Psoas muscle (tissue), 8 donors: ENCODE results near the gene ACSBG1. TPM values are rescaled to one million over a fixed set of nuclear protein-coding genes. Genes with fewer than 3 reads are reported as not detected.

Source experiments
- ATAC-seq, 4 donors: fragments of 200-7000 bp; cut with Tn5 transposase; one replicate each; pipeline ENCODE4 v1.9.1; 2020; ENCODE audit warnings: moderate library complexity in 3 of 4, mild to moderate bottlenecking in 2 of 4
- DNase-seq, 2 donors: peaks; one replicate each; pipeline ENCODE4 v3.0.0-alpha.2; 2020
- H3K27ac ChIP-seq: fragments of 200-600 bp; one replicate; pipeline ENCODE4 v1.8.0; 2022
- H3K27me3 ChIP-seq, 3 donors: fragments of 200-600 bp in 1 of 3; one replicate each; pipeline versions ENCODE4 v1.6.1 to v1.8.0; 2013 to 2022; ENCODE audit warnings: low read length in 2 of 3, mild to moderate bottlenecking in 2 of 3, moderate library complexity in 1 of 3; ENCODE audit not compliant: insufficient read depth in 3 of 3
- H3K36me3 ChIP-seq, 2 donors: fragments of 200-600 bp in 1 of 2; one replicate each; pipeline versions ENCODE4 v1.6.1 to v1.8.0; 2013 to 2022; ENCODE audit warnings: low read depth in 1 of 2, mild to moderate bottlenecking in 1 of 2, moderate library complexity in 1 of 2; ENCODE audit not compliant: insufficient read depth in 1 of 2
- H3K4me1 ChIP-seq: fragments of 200-600 bp; one replicate; pipeline ENCODE4 v1.8.0; 2022
- H3K4me3 ChIP-seq: fragments of 200-600 bp; one replicate; pipeline ENCODE4 v1.8.0; 2022; ENCODE audit warnings: mild to moderate bottlenecking
- H3K9me3 ChIP-seq: fragments of 200-600 bp; one replicate; pipeline ENCODE4 v1.8.0; 2022
- WGBS, 3 donors: extraction: QIAGEN DNeasy Blood & Tissue Kit; methylation state at CpG; one replicate each; pipeline versions ENCODE4 v1.1.6 to v1.1.7; 2013; 5-methylcytosine and 5-hydroxymethylcytosine counted together
- intact Hi-C, 2 donors: fragments of 100-400 bp; cut with DNase I; formaldehyde crosslinking; loops; one replicate each; pipeline versions ENCODE4 v1.11.0 to v1.14.2; 2022
- polyA plus RNA-seq, 3 donors: library from polyadenylated mRNA; stranded (reverse); fragments of 200-250 nt; gene quantifications; one replicate each; pipeline ENCODE4 v1.2.3, GENCODE V29; 2013
- total RNA-seq, 4 donors: library from RNA; stranded (reverse); fragmentation: NEBNext Ultra II Directional in 2 of 4; extraction: Animal tissue kit (Norgen Biotek cat#: 25700) in 2 of 4; gene quantifications; one replicate each; pipeline versions ENCODE4 v1.2.1 to v1.2.4, GENCODE V29; 2021 to 2023
- TF ChIP-seq, protein P1 (sequence below): fragments of 200-600 bp; IDR thresholded peaks from one replicate; pipeline ENCODE4 v1.8.0; 2022; ENCODE audit warnings: antibody characterized with exemption
- donor health status: healthy with polysubstance abuse.
- donor health status: DM: no; HTN: no; CAD: no; lungs with moderate emphysema.
- donor health status: Bipolar disorder and iron deficiency.
- donor health status: healthy.
- donor health status: DM: yes; HTN: yes; CAD: no.
- donor health status: DM: no; HTN: no; CAD: no.
- donor health status: DM: no; HTN: no; CAD: no.
- donor health status: DM: yes; HTN: yes; CAD: no.

ACSBG1 gene
- total and polyA plus RNA-seq, 7 donors = 0.12 to 0.64 (median 0.51) TPM; not detected in 3

DNA sequence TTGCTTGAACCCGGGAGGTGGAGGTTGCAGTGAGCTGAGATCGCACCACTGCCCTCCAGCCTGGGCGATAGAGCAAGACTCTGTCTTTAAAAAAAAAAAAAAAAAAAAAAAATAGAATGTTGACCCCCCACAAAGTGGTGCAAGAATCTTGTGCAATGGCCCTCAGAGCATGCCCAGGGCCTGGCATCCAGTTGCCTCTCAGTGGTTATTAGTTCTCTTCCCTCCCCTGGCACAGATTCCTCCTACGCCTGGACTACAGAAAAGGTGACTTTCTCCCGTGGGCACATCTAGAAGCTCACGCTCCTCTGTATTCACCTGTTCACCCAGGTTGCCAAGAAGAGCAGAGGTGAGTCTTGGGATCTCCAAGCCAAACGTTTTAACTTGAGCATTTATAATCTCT is 36.7 kb downstream of the ACSBG1 start:
- intact Hi-C loops = loop anchor here (5.0 kb wide), 2 partner anchors 70 to 85 kb away; no protein-coding TSS in a partner anchor
- H3K27ac ChIP-seq = no peak overlapping the region
- peaks cover under 1% of the 10 kb centered on the region for H3K4me1 ChIP-seq
- ATAC-seq = no peak
- H3K9me3 ChIP-seq = no peaks in the 10 kb centered on the region
- no peaks in the 10 kb centered on the region for H3K27me3 ChIP-seq
- TF ChIP-seq, protein P1, sequence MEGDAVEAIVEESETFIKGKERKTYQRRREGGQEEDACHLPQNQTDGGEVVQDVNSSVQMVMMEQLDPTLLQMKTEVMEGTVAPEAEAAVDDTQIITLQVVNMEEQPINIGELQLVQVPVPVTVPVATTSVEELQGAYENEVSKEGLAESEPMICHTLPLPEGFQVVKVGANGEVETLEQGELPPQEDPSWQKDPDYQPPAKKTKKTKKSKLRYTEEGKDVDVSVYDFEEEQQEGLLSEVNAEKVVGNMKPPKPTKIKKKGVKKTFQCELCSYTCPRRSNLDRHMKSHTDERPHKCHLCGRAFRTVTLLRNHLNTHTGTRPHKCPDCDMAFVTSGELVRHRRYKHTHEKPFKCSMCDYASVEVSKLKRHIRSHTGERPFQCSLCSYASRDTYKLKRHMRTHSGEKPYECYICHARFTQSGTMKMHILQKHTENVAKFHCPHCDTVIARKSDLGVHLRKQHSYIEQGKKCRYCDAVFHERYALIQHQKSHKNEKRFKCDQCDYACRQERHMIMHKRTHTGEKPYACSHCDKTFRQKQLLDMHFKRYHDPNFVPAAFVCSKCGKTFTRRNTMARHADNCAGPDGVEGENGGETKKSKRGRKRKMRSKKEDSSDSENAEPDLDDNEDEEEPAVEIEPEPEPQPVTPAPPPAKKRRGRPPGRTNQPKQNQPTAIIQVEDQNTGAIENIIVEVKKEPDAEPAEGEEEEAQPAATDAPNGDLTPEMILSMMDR = no peak
- H3K4me3 ChIP-seq = no peak overlapping the region
- 67 to 78% (median 70%) methylated on average over 7 of the region's 7 CpGs for WGBS, 3 donors
- no peaks in the 10 kb centered on the region for H3K36me3 ChIP-seq
- DNase-seq = no peak

DNA sequence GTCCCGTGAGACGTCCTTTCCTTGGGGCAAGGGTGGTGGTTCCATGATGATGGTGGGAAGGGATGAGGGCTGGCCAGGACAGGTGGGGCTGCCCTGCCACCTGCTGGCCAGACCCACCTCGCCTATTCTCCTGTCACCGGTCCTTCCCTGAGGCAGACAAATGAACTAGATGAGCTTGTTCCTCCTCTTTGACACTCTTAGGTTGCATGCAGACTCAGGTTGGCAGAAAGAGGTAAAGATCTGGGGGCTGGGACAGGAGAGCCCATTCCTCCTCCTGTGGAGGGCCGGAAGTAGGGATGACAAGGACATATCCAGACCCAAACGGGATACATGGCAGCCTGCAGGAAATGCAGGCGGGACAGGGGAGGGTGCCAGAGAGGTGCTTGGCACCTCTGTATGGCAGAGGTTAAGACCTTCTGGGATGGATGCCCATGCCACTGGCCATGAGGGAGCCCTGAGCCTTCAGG is 38.6 kb downstream of the ACSBG1 start:
- ATAC-seq (peak; percentile 84 to 93 (median 88)), DNase-seq (peak in 1 of 2 donors; percentile 56)
- H3K27me3 ChIP-seq = no peaks in the 10 kb centered on the region
- 52 to 58% (median 57%) methylated on average over 7 of the region's 7 CpGs for WGBS, 3 donors
- H3K27ac ChIP-seq = no peak overlapping the region
- intact Hi-C loops = loop anchor here (1.0 to 5.0 kb wide), 3 partner anchors 68 to 83 kb away; no protein-coding TSS in a partner anchor
- H3K36me3 ChIP-seq = no peaks in the 10 kb centered on the region
- H3K4me1 ChIP-seq = no peaks in the 10 kb centered on the region
- no peak overlapping the region for H3K4me3 ChIP-seq
- TF ChIP-seq, protein P1 = peak; percentile 73
- no peaks in the 10 kb centered on the region for H3K9me3 ChIP-seq

- H3K9me3 ChIP-seq = no peaks in the 10 kb centered on the region
- TF ChIP-seq, protein P1 = no peak
- no peaks in the 10 kb centered on the region for H3K4me1 ChIP-seq
- no peaks in the 10 kb centered on the region for H3K36me3 ChIP-seq
- no peak overlapping the region for H3K27ac ChIP-seq
- ATAC-seq (no peak), DNase-seq (no peak)
- H3K27me3 ChIP-seq = no peaks in the 10 kb centered on the region
- intact Hi-C loops = no loop called here
- no peak overlapping the region for H3K4me3 ChIP-seq
- 93 to 97% (median 96%) methylated on average over 15 of the region's 15 CpGs for WGBS, 3 donors
These were observed 39.8 kb downstream of the ACSBG1 start for GRCh38 chr15:78194568-78194925.

DNA sequence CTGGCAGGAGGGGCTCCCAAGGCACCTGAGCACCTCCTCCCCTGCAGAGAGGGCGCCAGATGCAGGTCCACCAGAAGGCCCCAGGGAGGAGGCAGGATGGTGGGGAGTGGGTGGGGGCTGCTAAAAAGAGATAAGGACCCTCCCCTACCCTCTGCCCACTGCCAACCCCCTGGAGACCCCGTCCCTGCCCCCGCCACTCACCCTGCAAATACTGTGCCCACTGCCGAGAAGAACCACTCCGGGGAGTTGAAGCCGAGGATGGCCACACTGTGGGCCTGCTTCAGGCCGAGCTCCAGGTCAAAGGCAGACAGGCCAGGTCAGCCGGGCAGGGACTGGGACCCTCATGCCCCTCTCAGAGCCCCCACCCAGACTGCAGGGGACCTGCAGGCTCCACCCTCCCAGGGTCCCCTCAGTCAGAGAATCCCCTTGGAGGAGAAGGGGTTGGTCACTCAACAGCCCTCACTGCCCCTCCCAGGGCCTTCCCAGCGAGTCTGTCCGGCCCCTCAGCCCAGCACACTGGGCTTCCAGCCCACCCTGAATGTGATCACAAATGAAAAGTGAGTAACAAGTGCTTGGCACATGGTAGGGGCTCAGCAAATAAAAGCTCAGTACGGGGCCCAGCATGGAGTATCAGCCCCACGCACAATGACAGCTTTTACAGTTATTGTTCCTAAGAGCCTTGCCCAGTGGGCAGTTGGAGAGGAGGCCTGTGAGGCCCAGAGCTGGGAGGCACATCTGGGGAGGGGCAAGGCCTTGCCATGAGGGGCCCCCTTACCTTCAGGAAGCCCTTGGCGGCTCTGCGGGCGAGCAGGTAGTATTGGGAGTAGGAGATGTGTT is 40.4 kb downstream of the ACSBG1 start:
- no peaks in the 10 kb centered on the region for H3K9me3 ChIP-seq
- no peaks in the 10 kb centered on the region for H3K27me3 ChIP-seq
- 88 to 92% (median 90%) methylated on average over 13 to 15 of the region's 15 CpGs for WGBS, 3 donors
- intact Hi-C loops = no loop called here
- no peak overlapping the region for H3K4me3 ChIP-seq
- no peak overlapping the region for H3K27ac ChIP-seq
- DNase-seq (no peak), ATAC-seq (no peak)
- TF ChIP-seq, protein P1 = no peak
- no peaks in the 10 kb centered on the region for H3K4me1 ChIP-seq
- H3K36me3 ChIP-seq = no peaks in the 10 kb centered on the region
